Femur (tissue), 1 donor: ENCODE results near the gene CYBA.

Experiments
- DNase-seq: peaks from one replicate; pipeline ENCODE4 v3.0.0-alpha.2; 2017

Gene CYBA

GRCh38 chr16:88642881-88643643 lies 7.8 kb downstream of the CYBA start:
- DNase-seq = no peak

DNA sequence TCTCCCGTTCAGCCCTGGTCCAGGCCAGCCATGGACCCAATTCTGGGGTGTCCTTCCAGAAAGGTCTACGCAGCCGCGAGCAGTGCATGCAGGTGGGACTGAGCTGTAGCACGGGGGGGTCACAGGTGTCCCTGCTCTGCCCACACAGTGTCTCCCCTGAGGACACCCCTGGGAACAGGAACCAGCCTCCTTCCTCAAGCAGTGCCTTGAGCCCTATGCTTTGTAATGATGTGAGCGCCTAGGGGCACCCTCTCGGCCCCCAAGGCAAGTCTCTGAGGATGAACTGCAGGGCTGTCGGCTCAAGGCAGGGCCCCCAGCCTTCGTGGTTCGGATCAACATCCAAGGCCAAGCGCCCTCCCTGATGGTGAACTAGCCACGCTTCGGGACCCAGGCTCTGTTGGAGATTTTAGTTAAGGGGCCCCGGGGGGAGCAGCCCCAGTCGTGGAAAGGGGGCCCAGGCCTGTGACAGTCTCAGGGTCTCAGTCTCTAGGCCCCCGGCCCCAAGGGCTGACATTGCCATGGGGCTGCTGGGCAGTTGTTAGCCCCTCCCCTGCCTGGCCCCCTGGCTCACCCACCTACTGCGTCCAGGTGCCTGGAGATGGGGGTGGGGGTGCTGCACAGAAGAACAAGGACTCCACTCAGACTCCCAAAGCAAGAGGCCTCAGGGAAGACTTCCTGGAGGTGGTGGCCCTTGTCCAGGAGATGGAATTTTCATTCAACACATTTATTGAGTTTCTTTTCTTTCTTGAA lies 10.2 kb downstream of the CYBA start:
- no peak for DNase-seq

GRCh38 chr16:88640039-88640495 lies 10.8 kb downstream of the CYBA start:
- DNase-seq = no peak

GRCh38 chr16:88639231-88640038 lies 11.4 kb downstream of the CYBA start:
- no peak for DNase-seq

- no peak for DNase-seq
Observed at GRCh38 chr16:88638323-88639230, 12.3 kb downstream of the CYBA start, which contains the start of gene IL17C. TSS of gene IL17C (plus strand) at chr16:88638572. CDS start at chr16:88638642, 70 bp downstream.

GRCh38 chr16:88636488-88637265 lies 14.2 kb downstream of the CYBA start:
- DNase-seq = no peak

GRCh38 chr16:88635671-88636319 lies 15.1 kb downstream of the CYBA start:
- DNase-seq = no peak

- no peak for DNase-seq
Observed at GRCh38 chr16:88634994-88635670, 15.7 kb downstream of the CYBA start.

DNA sequence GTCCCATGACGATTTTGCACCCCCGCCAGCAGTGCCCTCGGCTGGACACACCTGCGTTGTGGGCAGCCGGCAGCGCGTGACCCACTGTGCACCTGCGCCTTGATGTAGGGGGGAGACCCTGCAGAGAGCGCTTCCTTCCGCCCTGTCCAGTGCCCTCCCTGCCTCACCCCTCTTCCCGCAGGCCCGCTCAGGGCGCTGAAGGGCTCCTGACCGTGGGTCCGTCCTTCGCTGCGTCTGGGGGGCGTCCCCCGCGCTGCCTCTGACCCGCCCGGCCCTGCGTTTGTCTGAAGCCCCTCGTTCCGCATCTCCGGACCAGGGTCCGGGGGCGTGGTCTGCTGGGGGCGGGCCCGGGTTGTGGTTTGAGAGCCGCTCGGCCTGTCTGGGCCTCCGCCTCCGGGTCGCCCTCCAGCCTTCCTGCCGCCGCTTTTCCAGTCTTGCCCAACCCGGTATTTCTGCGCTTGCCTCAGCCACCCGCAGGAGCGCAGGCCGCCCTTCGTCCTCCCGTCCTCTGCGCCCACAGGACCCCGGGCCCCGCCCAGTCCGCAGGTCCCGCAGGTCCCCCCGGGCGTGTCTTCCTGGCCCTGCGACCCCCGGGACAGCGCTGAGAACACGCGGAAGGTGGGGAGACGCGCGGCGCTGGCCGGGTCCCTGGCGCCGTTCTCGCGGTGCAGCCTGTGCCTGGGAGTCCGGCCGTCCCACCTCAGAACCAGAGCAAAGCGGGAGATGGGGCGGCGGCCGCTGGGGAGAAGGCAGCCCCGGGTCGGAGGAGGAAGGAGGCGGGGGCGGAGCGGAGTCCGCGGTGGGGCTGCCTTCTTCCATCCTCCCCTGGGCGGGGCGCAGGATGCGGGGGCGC lies 16.5 kb downstream of the CYBA start:
- no peak for DNase-seq

GRCh38 chr16:88633684-88634140 lies 17.1 kb downstream of the CYBA start:
- no peak for DNase-seq

DNA sequence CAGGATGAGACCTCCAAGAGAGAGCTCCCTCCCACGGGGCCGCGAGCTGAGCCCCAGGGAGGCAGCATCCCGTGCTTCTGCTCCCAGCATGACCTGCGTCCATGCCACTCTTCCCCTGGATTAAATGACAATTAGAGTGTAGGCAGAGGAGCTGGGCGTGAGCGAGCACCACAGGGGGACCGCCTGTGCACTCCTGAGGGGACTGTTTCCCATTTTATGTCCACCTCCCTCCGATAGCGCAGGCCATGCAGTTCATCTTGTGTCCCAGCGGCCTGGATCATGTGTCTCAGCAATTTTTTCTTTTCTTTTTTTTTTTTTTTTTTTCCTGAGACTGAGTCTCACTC lies 18.3 kb downstream of the CYBA start:
- no peak for DNase-seq

DNA sequence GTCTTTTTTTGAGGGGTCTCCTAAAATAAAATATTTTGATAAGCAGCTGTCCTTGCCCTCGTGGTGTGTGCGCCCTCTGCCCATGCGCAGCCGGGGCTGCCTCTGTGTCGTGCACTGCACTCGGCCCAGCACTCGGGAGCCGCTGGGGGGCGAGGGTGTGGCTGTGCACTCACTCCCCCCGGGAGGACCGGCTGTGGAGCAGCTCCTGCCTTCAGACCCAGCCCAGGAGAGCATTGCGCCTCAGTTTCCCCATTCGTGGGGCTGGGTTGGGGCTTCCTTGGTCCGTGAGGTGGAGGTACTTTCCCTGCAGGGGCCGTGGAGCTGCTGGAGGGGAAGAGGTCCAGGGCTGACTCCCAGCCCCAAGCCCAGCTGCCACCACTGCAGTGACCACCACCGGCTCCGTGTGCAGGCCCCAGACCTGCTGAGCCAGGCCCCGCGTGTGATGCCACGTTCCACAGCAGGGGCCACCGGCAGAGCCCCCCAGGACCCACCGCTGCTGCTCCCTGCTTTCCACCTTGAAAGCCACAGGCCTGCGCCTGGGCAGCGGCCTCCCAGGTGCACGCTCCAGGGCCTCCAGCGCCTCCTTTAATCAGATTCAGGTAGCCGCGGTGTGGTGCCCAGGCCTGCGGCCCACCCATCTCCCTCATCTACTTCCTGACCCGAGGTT lies 18.8 kb downstream of the CYBA start:
- DNase-seq = no peak

- DNase-seq = no peak
Observed at GRCh38 chr16:88631384-88631783, 19.5 kb downstream of the CYBA start.

GRCh38 chr16:88630941-88631340 lies 19.9 kb downstream of the CYBA start:
- no peak for DNase-seq

DNA sequence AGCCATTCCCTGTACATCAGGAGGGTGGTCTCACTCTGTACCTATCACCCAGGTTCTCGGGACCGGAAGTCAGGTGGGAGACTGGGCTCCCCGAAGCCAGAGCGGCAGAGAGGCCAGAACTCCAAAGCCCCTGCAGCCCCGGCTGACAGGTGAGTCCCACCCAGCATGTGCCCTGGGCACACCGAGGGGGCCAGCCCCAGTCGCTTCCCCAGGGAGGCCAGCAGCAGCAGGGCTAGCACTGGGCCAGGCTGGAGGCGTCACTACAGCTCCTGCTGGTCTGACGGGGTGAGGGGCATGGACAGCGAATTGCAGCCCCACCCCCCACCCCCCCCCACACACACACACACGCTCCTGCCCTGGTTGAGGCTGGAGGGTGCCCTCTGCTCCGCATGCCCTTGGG lies 20.4 kb downstream of the CYBA start:
- no peak for DNase-seq

GRCh38 chr16:88629835-88630234 lies 21.0 kb downstream of the CYBA start:
- no peak for DNase-seq

DNA sequence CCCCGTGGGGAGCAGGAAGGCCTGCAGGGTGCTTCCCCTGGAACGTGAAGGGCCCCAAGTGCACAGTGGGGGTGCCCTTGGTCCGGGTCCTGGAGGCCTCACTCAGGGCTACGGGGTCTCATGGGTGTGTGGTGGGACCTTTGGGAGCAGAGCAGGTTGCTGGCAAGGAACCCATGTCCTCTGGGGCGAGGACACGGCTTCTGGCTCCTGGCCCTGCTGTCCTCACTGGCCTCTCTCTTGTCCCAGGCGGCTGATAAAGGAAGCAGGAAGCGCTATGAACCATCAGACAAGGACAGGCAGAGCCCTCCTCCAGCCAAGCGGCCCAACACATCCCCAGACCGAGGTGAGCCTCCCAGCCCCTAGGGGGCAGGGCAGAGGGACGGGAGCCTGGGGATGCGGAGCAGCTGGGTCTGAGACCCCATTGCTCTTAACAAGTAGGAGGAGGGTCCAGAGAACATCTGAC lies 22.3 kb downstream of the CYBA start:
- DNase-seq = no peak
